Type B pancreatic cell (in vitro differentiated cells): Measurements from ENCODE around the gene BTBD9. TPM values are rescaled to one million over a fixed set of nuclear protein-coding genes. Genes with fewer than 3 reads are reported as not detected.

Experiments
- DNase-seq: peaks from one replicate; pipeline ENCODE4 v3.0.0; 2021; ENCODE audit warnings: mixed read lengths; ENCODE audit not compliant: unreplicated experiment; ENCODE audit errors: extremely low spot score
- H3K27ac Mint-ChIP-seq: 2 replicates; pipeline ENCODE4 v1.8.0; 2021; ENCODE audit warnings: mild to moderate bottlenecking, mixed read lengths
- H3K27me3 Mint-ChIP-seq: 2 replicates; pipeline ENCODE4 v1.8.0; 2021; ENCODE audit warnings: mixed read lengths
- H3K36me3 Mint-ChIP-seq: 2 replicates; pipeline ENCODE4 v1.8.0; 2021; ENCODE audit warnings: mixed read lengths
- H3K4me1 Mint-ChIP-seq: one replicate; pipeline ENCODE4 v1.8.0; 2021; ENCODE audit warnings: mixed read lengths; ENCODE audit not compliant: unreplicated experiment
- H3K4me3 Mint-ChIP-seq: 2 replicates; pipeline ENCODE4 v1.8.0; 2021; ENCODE audit warnings: mild to moderate bottlenecking, mixed read lengths
- H3K9me3 Mint-ChIP-seq: 2 replicates; pipeline ENCODE4 v1.8.0; 2021; ENCODE audit warnings: mixed read lengths
- total RNA-seq: library from RNA; stranded (reverse); gene quantifications from 2 replicates; pipeline ENCODE4 v1.2.1, GENCODE V29; 2021; ENCODE audit warnings: low replicate concordance
- TF ChIP-seq, protein P1 (sequence below): fragments of 200-600 bp; sonication (generic); conservative IDR thresholded peaks from 2 replicates; pipeline ENCODE4 v1.5.0; 2021; ENCODE audit warnings: antibody characterized with exemption, mild to moderate bottlenecking

The BTBD9 gene
- total RNA-seq, 1 donor from 2014 or later, result 14.9 TPM

DNA sequence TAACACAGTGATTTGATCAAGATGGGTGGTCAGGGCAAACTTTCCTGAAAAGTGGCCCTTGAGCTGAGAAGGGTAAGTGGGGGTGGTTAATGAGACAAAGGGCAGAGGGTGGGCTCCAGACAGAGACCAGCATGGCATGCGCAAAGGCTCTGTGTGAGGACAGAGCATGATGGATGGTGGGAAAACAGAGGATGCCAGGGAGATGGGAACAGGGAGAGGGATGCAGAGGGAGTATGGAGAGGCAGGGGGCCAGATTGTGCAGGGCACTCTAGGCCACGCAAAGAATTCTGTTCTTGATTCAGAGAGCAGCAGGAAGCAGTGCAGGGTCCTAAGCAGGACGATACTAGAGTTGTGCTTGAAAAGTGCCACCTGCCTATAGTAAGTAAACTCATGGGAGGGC, 394.4 kb downstream of the BTBD9 start:
- peaks cover 3% of the 10 kb centered on the region for H3K36me3 Mint-ChIP-seq
- H3K27me3 Mint-ChIP-seq, result peaks cover 13% of the 10 kb centered on the region
- no peak for DNase-seq
- TF ChIP-seq, protein P1, sequence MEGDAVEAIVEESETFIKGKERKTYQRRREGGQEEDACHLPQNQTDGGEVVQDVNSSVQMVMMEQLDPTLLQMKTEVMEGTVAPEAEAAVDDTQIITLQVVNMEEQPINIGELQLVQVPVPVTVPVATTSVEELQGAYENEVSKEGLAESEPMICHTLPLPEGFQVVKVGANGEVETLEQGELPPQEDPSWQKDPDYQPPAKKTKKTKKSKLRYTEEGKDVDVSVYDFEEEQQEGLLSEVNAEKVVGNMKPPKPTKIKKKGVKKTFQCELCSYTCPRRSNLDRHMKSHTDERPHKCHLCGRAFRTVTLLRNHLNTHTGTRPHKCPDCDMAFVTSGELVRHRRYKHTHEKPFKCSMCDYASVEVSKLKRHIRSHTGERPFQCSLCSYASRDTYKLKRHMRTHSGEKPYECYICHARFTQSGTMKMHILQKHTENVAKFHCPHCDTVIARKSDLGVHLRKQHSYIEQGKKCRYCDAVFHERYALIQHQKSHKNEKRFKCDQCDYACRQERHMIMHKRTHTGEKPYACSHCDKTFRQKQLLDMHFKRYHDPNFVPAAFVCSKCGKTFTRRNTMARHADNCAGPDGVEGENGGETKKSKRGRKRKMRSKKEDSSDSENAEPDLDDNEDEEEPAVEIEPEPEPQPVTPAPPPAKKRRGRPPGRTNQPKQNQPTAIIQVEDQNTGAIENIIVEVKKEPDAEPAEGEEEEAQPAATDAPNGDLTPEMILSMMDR, result no peak
- no peak overlapping the region for H3K4me3 Mint-ChIP-seq
- H3K9me3 Mint-ChIP-seq, result no peaks in the 10 kb centered on the region
- H3K4me1 Mint-ChIP-seq, result peaks cover 11% of the 10 kb centered on the region
- H3K27ac Mint-ChIP-seq, result no peak overlapping the region

DNA sequence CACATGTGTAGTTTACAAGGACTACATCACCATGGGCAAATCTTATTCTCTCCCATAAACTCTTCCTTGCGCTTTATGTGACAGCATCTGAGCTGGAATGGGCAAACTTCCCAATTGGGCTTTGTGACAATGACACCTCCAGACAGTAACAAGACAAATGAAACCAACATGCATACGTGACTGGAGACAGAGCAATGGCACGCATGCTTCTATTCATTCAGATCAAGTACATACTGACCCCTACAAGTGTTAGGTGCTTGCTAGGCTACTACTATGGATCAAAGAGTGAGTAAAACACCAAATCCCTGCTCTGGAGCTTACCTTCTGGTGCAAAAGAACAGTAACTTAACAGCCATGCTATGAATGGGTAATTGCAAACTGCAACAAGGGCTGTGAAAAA, 394.9 kb downstream of the BTBD9 start:
- TF ChIP-seq, protein P1, result no peak
- peaks cover 13% of the 10 kb centered on the region for H3K27me3 Mint-ChIP-seq
- no peak overlapping the region for H3K27ac Mint-ChIP-seq
- no peaks in the 10 kb centered on the region for H3K9me3 Mint-ChIP-seq
- H3K4me1 Mint-ChIP-seq, result peaks cover 11% of the 10 kb centered on the region
- no peak for DNase-seq
- no peak overlapping the region for H3K4me3 Mint-ChIP-seq
- H3K36me3 Mint-ChIP-seq, result peaks cover 3% of the 10 kb centered on the region

DNA sequence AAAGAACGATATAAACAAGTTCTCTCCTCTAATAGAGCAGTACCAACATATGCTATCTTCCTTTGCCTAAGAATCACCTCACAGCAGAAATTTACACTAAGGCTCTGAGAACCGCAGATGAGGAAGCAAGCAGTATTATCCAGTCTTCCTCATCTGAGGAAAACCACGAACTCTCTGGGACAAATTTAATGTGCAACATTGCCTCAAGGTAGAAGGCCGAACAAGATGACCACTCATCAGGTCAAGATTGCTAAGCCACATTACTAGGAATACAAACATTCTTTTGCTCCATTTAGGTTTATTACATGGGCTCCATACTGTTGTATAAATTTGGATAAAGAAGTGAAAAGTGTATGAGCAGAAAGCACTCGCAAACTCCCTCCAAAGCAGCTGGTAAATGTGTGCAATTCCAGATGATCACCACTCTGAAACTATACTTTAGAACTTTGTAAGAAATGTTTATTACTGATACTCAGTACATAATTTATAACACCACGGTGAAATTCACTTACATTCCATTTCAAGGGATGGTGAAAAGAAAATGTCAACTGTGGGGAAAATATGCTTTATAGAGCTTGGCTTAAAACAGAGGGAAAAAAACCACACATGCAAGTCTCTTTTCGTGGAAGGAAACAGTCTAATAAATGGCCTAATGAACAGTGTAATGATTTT, 398.4 kb downstream of the BTBD9 start:
- DNase-seq, result no peak
- peaks cover 17% of the 10 kb centered on the region for H3K4me1 Mint-ChIP-seq
- H3K27me3 Mint-ChIP-seq, result peaks cover 10% of the 10 kb centered on the region
- no peak overlapping the region for H3K27ac Mint-ChIP-seq
- no peak overlapping the region for H3K4me3 Mint-ChIP-seq
- H3K36me3 Mint-ChIP-seq, result no peaks in the 10 kb centered on the region
- TF ChIP-seq, protein P1, result no peak
- no peaks in the 10 kb centered on the region for H3K9me3 Mint-ChIP-seq

DNA sequence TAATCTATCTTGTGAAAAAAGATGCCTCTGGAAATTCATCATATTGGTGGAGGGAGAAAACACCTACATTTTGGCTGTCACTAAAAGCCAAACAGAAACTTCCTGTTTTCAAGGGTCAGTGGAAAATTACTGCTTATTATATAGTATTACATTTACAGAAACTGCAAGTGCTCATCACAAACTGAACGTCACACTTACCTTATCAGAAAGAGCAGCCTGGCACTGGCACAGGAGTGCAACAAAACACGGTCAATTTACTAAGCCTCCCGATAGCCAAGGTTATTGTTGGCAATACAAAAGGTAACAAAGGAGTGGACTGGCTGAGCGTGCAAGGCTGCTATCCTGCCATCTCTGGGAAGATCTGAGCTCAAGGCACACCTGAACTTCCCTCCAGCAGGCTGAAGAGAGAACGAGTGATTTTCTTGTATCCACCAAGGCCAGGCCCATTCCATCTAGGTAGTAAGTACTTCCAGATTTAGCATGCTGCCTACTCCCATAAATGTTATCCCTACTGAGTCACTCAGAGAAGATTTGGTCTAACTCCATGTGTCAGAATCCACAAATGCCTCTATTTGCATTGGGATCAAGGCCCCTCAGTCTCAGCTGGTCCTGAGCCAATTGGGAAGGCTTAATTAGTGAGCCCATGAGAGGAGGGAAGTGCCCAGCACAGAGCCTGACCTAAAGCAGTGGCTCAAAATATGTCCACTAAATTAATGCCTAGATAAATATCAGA, 399.8 kb downstream of the BTBD9 start:
- no peak for DNase-seq
- Mint-ChIP-seq H3K9me3 (no peaks in the 10 kb centered on the region), H3K27me3 (peaks cover 8% of the 10 kb centered on the region), H3K4me1 (peaks cover 19% of the 10 kb centered on the region), H3K36me3 (no peaks in the 10 kb centered on the region), H3K4me3 (no peak overlapping the region), H3K27ac (no peak overlapping the region)
- TF ChIP-seq, protein P1, result no peak

DNA sequence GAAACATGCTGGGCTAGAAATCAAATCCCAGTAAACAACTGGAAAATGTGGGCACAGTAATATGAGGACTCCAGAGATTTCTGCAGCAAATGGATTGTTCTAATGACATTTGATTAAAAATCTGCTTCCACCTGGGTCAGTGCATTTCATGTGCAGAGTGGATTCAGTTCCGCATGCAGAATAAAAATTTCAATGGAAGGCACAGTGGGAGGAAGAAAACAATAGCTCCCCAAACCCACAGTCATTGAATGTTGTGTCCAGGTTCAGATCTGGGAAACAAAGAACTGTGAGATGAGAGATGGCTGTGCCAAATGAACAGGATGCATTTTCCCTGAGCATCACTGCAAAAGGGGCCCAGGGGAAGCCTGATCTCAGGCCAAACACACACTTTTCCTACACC, 403.1 kb downstream of the BTBD9 start:
- peaks cover 4% of the 10 kb centered on the region for H3K27me3 Mint-ChIP-seq
- DNase-seq, result no peak
- peaks cover 16% of the 10 kb centered on the region for H3K4me1 Mint-ChIP-seq
- H3K36me3 Mint-ChIP-seq, result no peaks in the 10 kb centered on the region
- H3K27ac Mint-ChIP-seq, result no peak overlapping the region
- no peaks in the 10 kb centered on the region for H3K9me3 Mint-ChIP-seq
- no peak overlapping the region for H3K4me3 Mint-ChIP-seq
- TF ChIP-seq, protein P1, result no peak
